ENCODE results near the gene CARMIL1.

Gene CARMIL1

GRCh38 chr6:25278914-25279747, at the start of gene CARMIL1:
TSS of gene CARMIL1 (plus strand) at chr6:25279374. CDS start at chr6:25279796, 422 bp downstream.
- peak; percentile 34 for DNase-seq (ENCODE audit: low read depth, low spot score)

- DNase-seq (ENCODE audit: low read depth, low spot score) = no peak
Observed at GRCh38 chr6:25229671-25230321, 49.4 kb upstream of the CARMIL1 start.

DNA sequence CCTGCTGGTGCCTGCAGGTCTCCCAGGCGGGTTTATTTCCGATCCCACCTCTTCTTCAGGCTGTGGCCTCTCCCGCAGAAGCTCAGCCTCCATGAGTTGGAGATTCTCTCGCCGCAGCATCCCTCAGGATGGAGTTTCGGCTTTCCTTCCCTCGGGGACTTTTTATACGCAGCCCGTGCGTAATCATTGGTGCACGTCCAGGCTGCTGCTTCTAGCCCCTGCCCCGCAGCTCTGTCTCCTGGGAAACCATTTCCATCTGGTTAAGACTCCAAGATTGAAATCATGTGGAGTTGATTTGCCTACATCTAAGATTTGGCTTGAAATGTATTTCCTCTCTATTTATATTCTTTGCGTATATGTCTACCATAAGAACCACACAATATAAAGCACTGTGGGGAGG, 46.7 kb upstream of the CARMIL1 start:
- DNase-seq (ENCODE audit: low read depth, low spot score) = no peak

DNA sequence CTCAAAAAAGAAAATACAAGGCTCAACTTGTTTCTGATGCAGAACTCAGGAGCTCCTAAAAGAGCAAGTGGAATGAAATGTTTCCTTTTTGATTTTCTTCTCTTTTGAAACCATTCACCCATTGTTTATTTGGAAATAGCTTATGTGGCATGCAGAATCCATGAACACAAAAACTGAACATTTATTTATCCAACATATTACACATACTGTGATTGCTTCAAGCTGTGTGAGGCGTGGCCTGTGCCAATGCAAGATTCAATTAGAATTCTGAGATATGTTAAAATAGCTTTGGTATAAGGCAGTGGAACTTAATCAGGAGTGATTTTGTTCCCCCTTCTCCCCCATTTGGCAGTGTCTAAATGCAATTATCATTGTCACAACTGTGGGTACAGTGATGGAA, 45.9 kb upstream of the CARMIL1 start:
- DNase-seq (ENCODE audit: low read depth, low spot score) = no peak

DNA sequence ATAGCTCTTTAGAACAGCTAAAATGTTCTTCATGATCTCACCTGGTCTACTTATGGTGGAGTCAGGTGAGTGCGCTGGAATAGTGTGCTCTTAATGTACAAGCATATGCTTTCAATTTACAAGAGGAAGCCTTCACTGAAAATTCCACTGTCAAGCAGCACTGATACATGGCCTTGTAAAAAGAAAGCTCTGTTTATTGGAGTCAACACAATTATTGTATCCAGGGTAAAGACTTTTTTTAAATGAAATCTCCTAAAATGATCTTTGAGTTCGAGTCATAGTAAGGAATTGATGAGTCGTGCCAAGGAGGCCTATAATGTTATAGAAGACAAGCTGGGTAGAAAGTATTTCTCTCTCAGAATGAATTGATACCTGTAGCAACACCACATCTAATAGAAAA, 41.6 kb upstream of the CARMIL1 start:
- no peak for DNase-seq (ENCODE audit: low read depth, low spot score)

DNA sequence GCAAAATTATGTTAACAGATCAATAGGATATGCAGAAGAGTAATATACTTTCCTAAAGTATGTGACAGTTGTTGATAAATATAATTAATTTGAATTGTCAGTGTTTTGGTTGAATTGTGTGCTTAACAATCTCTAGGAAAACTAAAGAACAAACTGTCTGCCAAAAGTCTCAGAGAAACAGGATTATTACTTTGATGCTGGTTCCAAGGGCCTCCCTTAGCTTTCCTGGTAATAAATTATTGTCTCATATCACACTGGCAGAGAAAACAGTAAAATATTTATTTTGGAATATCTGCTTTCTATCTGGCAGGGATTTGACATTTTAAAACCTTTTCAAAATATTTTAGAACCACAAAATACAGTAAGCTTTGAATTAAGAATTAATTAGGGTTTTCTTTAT, 40.1 kb upstream of the CARMIL1 start:
- no peak for DNase-seq (ENCODE audit: low read depth, low spot score)

- no peak for DNase-seq (ENCODE audit: low read depth, low spot score)
Observed at GRCh38 chr6:25239498-25239897, 39.7 kb upstream of the CARMIL1 start.

GRCh38 chr6:25242567-25242966, 36.6 kb upstream of the CARMIL1 start:
- DNase-seq (ENCODE audit: low read depth, low spot score) = no peak

- no peak for DNase-seq (ENCODE audit: low read depth, low spot score)
Observed at GRCh38 chr6:25244865-25245264, 34.3 kb upstream of the CARMIL1 start.

DNA sequence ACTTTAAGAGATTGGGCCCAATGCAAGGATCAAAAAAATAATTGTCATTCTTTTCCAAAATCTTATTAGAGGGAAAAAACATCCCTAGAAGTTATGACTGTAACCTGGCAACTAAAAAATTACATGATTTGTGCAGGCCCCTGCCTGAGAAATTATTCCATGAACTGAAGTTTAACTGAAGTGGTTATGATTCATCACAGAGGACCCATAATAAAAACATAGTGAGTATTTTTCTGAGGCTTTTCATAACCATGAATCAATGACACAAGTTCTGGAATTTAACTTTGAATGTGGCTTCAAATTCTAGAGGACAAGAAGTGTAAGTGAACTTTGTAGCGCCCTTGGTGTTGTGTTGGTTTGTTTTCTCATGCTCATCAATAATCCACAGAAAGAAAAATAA, 31.1 kb upstream of the CARMIL1 start:
- DNase-seq (ENCODE audit: low read depth, low spot score) = no peak

DNA sequence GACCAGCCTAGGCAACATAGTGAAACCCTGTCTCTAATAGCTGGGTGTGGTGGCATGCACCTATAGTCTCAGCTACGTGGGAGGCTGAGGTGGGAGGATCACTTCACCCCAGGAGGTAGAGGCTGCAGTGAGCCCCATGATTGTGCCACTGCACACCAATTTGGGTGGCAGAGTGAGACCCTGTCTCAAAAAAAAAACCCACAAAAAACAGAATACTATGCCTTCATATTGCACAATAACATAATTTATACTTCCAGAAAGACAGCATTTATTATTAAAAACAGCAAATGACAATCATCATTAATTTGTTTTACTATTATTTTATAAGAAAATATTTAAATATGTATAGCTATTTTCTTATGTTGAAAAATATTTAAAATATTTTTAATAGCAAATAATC, 30.0 kb upstream of the CARMIL1 start:
- DNase-seq (ENCODE audit: low read depth, low spot score) = no peak

DNA sequence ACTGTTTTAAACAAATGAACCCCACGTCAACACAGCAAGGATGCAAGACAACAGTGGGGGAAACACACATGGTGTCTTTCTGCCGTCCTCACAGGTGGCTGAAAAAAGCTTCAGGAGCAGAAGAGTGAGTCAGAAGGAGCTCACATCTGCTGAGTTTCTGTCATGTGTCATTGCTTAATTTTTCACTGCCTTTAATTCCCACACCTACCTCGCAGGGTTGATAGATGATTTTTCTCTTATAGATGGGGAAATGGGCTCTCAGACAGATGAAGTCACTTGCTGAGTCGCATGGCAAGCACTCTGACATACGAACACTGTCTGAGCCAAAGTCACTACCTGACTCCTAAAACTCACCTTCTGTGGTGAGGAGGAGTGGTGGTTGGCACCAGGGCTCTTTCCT, 28.3 kb upstream of the CARMIL1 start:
- no peak for DNase-seq (ENCODE audit: low read depth, low spot score)

- DNase-seq (ENCODE audit: low read depth, low spot score) = no peak
Observed at GRCh38 chr6:25251426-25251825, 27.7 kb upstream of the CARMIL1 start.

DNA sequence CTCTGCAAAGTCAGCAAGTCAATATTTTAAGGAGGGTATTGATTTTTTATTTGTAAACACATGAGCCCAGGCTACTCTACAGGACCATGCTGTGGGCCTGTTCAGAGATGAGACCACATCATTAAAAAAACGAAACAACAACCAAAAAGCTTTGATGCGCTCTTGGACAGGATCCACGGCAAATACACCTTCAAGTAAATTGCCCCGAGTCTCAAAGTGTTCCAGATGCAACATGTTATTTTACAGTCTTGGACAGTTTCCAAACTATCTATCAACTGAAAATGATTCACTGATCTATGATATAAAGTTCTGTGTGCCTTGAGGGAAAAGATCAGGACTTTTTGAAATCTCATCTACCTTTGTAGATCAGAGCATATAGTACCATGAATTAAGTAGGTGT, 25.8 kb upstream of the CARMIL1 start:
- DNase-seq (ENCODE audit: low read depth, low spot score) = no peak

DNA sequence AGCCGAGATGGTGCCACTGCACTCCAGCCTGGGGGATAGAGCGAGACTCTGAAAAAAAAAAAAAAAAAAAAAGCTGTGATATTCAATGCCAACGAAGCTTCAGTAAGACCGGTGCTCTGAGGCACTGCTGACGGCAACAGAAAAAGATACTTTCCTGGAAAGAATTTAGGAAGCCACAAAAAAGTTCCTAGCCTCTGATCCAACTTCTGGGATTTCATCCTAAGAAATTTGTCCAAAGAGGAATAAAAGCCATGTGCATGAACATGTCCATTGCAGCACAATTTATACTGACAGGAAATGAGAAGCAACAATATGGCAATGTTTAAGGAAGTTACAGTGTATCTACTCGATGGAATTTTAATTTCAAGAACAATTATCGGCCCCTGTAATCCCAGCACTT, 24.5 kb upstream of the CARMIL1 start:
- no peak for DNase-seq (ENCODE audit: low read depth, low spot score)

DNA sequence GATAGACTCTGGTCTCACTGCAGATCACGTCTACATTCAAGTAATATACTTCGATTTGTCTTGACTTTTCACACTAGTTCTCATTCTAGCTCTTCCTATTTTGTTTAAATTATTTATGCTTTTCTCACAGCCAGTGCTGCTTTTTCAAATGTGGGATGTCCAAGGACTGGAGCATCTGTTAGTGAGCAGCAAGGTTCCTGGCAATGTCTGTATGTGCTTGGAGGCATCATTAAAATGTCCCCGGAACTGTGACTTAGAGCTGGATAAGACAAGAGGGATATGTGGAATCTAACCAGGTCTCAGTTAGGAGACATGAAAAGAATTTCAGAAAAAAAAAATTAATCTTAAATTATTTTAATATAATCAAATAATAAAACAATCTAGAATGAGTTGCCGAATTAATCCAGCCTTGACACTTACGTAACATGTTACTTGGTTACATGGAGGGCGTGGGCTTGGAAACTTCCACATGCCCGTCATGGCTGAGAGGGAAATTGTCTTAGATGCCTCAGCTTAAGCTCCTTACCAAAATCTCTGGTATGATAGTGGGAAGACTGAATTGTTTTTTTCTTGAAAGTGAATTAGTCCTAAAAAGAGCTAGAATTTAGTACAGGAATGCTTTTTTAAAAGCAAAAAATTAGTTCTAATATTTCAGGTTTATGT, 21.4 kb upstream of the CARMIL1 start:
- no peak for DNase-seq (ENCODE audit: low read depth, low spot score)

GRCh38 chr6:25259756-25260155, 19.4 kb upstream of the CARMIL1 start:
- no peak for DNase-seq (ENCODE audit: low read depth, low spot score)

- no peak for DNase-seq (ENCODE audit: low read depth, low spot score)
Observed at GRCh38 chr6:25263657-25264056, 15.5 kb upstream of the CARMIL1 start.

- no peak for DNase-seq (ENCODE audit: low read depth, low spot score)
Observed at GRCh38 chr6:25266456-25267100, 12.6 kb upstream of the CARMIL1 start.

DNA sequence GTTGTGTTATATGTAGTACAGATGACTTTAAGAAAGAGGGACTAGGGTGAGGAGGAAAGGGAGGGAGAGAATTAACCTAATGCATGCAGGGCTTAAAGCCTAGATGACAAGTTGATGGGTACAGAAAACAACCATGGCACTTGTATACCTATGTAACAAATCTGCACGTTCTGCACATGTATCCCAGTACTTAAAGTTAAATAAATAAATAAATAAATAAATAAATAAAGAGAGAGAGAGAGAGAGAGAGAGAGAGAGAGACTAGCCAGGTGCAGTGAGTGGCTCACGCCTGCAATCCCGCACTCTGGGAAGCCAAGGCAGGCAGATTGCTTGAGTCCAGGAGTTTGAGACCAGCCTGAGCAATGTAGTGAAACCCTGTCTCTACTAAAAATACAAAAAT, 11.5 kb upstream of the CARMIL1 start:
- no peak for DNase-seq (ENCODE audit: low read depth, low spot score)

GRCh38 chr6:25270559-25270958, 8.6 kb upstream of the CARMIL1 start:
- no peak for DNase-seq (ENCODE audit: low read depth, low spot score)

GRCh38 chr6:25275436-25275835, 3.7 kb upstream of the CARMIL1 start:
- DNase-seq (ENCODE audit: low read depth, low spot score) = no peak

All from activated naive CD8-positive, alpha-beta T cell treated with anti-CD3 and anti-CD28 coated beads, Interleukin-2, amount 50 U/mL, for 16 hours (primary cell).